HG02610 (cell line): ENCODE data around the gene CDC23.
"Not testable (repeated sequence)": the region's sequence is repeated elsewhere in the genome, so short reads cannot be mapped to it uniquely, and the experiment has no call there.

Source experiments
- ATAC-seq: cut with Tn5 transposase; IDR thresholded peaks from one replicate; pipeline ENCODE4 v1.9.1; 2021; ENCODE audit warnings: mild to moderate bottlenecking, moderate library complexity; ENCODE audit not compliant: unreplicated experiment

Gene CDC23, protein sequence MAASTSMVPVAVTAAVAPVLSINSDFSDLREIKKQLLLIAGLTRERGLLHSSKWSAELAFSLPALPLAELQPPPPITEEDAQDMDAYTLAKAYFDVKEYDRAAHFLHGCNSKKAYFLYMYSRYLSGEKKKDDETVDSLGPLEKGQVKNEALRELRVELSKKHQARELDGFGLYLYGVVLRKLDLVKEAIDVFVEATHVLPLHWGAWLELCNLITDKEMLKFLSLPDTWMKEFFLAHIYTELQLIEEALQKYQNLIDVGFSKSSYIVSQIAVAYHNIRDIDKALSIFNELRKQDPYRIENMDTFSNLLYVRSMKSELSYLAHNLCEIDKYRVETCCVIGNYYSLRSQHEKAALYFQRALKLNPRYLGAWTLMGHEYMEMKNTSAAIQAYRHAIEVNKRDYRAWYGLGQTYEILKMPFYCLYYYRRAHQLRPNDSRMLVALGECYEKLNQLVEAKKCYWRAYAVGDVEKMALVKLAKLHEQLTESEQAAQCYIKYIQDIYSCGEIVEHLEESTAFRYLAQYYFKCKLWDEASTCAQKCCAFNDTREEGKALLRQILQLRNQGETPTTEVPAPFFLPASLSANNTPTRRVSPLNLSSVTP

GRCh38 chr5:138213161-138214029 is at the start of gene CDC23:
Gene CDC23, minus strand, starts transcription at chr5:138213323. Its CDS starts 11 bp downstream, at chr5:138213312.
- peak; percentile 95 for ATAC-seq

- no peak for ATAC-seq
Observed at GRCh38 chr5:138258704-138259292, 45.7 kb upstream of the CDC23 start.

DNA sequence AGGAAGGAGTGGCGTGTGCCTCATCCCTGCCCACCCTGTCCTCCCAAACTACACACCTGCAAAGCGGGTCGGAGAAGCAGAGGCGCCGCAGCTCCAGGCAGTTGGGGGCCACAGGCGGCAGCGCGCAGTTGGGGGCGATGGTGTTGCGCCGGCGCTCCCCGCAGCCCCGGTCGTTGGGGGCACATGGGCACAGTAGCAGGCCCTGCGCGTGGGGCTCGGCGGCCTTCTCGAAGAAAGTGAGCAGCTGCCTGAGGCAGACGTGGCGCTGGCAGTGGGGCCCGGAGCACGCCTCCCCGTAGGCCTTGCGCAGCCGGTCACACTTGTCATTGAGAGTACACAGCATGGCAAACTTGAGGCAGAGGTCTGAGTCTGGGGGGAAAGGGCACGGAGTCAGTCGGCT is 44.5 kb upstream of the CDC23 start:
- ATAC-seq: no peak

DNA sequence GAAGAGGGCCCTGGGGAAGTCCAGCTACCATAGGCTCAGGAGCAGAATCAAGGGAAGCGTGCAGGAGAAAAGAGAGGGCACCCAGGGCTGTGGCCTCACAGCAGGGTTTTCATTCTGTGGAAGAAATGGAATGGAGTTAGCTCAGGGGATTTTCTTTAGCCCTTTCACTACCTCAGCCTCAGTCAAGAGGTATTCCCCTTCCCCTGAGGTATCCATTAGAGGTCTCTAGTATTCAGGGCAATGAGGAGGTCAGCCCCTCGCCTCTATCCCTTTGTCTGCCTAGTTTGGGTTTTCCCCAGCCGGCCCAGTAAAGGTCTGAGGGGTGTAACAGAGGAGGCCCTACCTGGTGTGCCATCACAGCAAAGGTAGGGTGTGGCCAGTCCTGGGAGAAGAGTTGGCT is 39.8 kb upstream of the CDC23 start:
- ATAC-seq: peak; percentile 77

DNA sequence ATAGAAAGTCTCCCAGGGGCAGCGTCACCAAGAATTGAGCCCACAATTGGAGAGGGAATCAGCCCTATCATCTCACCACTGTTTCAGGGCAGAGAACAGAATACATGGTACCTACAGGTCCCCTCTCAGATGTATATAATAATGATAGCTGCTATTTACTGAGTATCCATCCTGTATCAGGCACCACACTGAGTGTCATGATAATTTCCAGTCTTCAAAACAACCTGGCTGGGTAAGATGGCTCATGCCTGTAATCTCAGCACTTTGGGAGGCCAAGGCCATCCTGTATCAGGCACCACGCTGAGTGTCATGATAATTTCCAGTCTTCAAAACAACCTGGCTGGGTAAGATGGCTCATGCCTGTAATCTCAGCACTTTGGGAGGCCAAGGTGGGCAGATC is 34.7 kb upstream of the CDC23 start:
- ATAC-seq: not testable (repeated sequence)

GRCh38 chr5:138246822-138247221 is 33.7 kb upstream of the CDC23 start:
- no peak for ATAC-seq

DNA sequence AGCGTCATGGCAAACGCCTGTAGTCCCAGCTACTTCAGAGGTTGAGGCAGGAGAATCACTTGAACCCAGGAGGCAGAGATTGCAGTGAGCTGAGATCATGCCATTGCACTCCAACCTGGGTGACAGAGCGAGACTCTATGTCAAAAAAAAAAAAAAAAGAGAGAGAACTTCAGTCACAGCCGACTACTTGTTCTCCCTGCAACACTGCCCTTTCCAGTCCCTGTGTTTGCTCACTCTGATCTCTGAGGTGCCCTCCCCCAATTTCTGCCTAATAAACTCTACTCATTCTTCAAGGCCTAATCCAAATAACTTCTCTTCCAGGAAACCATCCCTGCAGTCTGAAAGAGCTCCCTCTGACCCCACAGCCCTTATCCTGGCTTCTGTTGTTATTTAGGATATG is 33.2 kb upstream of the CDC23 start:
- ATAC-seq: no peak

DNA sequence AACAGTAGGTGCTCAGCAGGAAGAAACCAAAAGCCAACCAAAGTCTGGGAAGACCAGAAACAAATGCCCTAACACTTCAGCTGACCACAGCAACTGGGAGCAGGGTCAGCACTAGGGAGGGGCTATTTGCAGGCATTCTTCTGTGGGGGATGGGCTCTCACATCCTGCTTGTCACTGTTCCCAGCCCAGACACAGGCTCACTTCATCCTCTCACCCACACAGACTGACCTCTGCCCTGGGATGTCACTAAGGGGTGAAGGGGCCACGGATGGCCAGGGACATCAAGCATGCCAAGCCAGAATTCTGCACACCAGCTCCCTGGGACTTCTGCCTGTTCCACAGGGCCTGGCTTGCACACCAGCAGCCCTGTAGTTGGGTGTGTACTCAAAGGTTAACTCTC is 32.6 kb upstream of the CDC23 start:
- ATAC-seq: no peak

- no peak for ATAC-seq
Observed at GRCh38 chr5:138243794-138244193, 30.7 kb upstream of the CDC23 start.

DNA sequence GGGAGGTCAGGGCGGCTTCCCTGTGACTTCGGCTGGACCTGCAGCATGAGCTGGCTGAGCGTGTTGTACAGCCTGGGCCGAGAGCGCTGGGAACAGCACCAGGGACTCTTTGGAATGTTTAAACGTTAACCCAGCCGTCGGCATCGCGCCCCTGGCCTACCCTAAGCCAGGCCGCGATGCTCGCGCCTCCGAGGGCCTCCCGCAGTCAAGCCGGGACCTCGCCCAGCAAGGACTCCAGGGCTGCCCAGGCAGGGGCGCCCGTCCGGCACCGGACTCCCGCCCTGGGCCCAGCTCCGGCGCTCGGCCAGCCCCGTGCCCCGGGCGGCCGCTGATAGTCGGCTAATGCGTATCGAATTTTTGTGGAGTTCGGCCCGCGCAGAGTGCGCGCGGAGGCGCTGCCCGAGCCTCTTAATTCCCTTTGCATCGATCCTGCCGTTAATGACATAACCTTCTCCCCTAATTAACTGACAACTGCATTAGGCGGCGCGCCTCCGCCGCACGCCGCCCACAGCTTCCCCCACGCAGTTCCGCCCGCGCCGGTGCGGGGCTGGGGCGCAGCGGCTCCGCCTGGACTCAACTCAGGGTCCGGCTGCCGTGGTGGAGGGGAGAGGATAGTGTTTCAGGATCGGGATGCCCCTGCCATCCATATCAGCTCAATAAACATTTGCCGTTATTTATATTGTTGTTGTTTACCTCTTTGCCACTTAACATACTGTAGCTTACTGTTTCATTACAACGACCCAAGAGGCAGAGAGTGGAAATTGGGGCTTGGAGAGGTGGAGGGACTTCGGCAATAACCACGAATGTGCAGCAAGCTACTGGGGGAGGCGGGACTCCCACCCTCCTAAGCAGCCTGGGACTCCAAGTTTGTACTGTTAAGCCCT is 28.8 kb upstream of the CDC23 start:
- ATAC-seq: no peak

DNA sequence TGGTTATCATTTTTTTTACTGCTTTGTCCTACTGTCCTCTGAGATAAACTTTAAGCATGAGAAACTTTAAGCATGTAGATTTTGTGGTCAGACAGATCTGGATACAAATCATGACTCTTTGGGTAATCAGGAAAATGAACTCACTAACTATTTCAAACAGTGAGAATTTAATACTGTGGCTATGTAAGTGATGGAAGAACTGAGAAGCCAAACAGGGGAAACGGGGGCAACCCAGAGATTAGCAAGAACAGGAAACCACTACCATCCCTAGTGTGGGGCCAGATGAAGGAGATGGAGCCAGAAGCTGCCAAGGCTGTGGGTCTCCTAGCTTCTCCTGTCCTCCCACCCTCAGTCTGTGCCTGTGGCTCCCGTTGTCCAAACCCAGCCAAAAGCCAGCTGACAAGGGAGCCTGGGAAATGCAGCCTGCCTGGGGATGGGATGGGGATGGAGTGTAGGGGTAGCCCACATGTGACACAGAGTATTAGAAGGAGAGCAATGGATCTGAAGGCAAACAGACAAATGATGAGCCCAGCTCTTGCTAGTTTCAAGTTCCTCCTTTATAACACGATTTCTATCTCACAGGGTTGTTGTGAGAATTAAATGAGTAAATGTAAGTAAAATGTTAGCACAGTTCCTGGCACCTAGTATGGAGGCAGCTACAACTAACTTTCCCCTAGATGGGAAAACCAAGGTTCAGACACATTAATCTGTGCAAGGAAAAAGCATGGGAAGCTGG is 27.7 kb upstream of the CDC23 start:
- ATAC-seq: peak; percentile 47

DNA sequence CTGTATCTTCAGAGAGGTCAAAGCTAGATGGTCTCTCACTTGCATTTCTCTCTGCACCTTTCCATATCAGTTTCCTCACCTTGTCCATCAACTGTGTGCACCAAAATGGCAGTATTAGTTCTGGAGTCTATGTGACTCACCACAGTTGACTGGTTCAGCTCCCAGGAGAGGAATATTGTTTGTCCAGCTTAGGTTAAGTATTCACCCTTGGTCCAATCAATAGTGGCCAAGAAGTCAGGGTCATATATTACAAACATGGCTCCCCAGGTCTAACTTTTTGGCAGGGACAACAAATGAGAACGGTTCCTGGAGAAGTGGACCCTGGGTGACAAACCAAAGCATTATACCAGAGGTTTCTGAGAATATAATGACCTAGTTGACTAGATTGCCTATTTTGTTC is 24.9 kb upstream of the CDC23 start:
- no peak for ATAC-seq

DNA sequence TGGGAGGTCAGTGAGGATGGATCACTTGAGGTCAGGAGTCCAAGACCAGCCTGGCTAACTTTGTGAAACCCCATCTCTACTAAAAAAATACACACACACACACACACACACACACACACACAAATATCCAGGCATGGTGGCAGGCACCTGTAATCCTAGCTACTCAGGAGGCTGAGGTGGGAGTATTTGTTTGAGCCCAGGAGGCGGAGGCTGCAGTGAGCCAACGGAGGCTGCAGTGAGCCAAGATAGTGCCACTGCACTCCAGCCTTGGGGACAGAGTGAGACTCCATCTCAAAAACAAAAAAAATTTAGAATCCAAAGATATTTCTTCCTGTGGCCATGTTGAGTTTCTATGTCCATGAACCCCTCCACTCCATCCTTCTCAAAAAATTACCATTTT is 21.5 kb upstream of the CDC23 start:
- ATAC-seq: no peak

- ATAC-seq: no peak
Observed at GRCh38 chr5:138233280-138233679, 20.2 kb upstream of the CDC23 start.

DNA sequence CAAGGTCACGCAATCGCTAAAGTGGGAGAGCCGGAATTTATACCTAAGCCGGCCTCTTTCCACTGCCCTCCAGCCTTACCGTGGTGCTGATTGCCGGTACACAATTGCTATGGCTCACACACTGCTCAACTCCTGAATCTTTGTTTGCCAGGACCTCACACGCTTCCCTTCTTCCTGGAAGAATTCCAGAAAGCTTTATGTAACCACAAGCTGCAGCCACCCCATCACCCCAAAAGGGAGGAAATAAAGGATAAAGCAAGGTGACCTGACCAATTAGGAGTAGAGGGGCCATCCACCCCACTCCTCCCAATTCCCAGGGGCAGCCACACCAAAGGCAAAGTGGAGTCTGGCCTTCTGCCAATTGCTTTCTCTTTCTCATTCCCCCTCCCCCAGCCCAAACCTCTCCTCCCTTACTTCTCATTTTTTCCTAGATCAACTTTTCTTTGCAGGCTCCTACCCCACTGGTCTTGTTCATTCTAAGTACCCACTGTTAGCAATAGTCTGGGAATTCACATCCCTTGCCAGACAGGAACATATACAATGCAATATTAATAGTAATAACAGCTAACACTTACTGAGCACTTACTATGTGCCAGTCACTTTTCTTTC is 18.0 kb upstream of the CDC23 start:
- ATAC-seq: no peak

DNA sequence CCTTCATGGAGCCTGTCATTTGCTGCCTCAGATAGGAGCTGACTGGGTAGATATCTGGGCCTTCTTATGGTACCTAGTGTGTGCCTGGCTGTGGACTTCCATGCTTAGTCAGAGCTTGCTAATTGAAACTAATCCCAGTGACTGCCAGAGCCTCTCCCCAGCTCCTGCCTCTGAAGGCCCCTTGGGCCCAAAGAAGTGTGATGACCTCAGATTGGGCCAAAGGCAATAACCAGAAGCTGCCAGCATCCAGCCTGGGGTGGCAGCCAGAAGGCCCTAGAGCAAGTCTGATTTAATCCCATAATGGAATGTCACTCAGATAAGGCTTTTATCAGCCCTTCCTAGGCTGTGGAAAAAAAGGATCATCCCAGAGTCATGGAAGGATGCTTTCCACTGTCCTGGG is 17.1 kb upstream of the CDC23 start:
- no peak for ATAC-seq

DNA sequence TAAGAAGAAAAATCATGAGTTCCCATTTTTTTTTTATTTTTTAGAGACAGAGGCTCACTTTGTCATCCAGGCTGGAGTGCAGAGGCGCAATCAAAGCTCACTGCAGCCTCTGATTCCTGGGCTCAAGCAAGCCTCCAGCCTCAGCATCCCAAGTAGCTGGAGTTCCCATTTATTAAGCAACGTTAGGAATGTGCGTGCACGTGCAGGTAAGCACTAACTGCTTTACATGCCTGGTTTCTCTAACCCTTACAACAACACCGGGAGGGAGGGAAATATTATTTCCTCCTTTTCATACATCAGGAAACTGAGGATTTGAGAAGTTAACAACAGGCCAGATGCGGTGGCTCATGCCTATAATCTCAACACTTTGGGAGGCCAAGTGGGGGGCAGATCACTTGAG is 16.3 kb upstream of the CDC23 start:
- no peak for ATAC-seq

- ATAC-seq: no peak
Observed at GRCh38 chr5:138226910-138227309, 13.8 kb upstream of the CDC23 start.

DNA sequence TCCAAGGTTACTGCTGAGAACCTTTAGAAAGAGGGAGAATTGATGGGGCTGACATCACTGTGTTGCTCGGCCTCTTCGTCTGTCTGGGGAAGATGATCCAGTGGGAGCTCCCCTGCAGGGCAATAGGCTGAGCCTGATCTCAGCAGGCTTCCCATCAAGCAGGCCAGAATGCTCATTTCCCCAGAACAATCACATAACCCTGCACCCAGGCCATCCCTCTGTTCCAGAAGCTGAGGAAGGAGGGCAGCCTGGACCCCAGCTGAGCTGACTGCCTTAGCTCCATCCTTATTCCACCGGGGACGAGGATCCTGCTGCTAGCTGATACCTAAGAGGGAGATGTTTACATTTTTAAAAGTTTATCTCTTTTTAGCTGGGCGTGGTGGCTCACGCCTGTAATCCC is 11.6 kb upstream of the CDC23 start:
- ATAC-seq: no peak
